ENCODE results near the gene RPS23. TPM values are rescaled to one million over a fixed set of nuclear protein-coding genes. Genes with fewer than 3 reads are reported as not detected.

RPS23 gene
- 1,454 TPM for total RNA-seq

- intact Hi-C loops (cut with DNase I) = no loop called here
- DNase-seq (ENCODE audit: low spot score) (peak; percentile 93), ATAC-seq (peak; percentile 98)
Measured at GRCh38 chr5:82277987-82278710, at the start of gene RPS23. TSS of gene RPS23 (minus strand) at chr5:82278354. CDS start at chr5:82278323, 31 bp downstream.

- DNase-seq (ENCODE audit: low spot score) (no peak), ATAC-seq (no peak)
- intact Hi-C loops (cut with DNase I) = no loop called here
Measured at GRCh38 chr5:82327941-82328340, 49.8 kb upstream of the RPS23 start.

- DNase-seq (ENCODE audit: low spot score) = no peak
- ATAC-seq = no peak
- intact Hi-C loops (cut with DNase I) = no loop called here
Measured at GRCh38 chr5:82325996-82326395, 47.8 kb upstream of the RPS23 start.

GRCh38 chr5:82325155-82325554 lies 47.0 kb upstream of the RPS23 start:
- ATAC-seq (no peak), DNase-seq (ENCODE audit: low spot score) (no peak)
- intact Hi-C loops (cut with DNase I) = no loop called here

GRCh38 chr5:82320966-82321365 lies 42.8 kb upstream of the RPS23 start:
- no peak for DNase-seq (ENCODE audit: low spot score)
- intact Hi-C loops (cut with DNase I) = no loop called here
- ATAC-seq = no peak

- intact Hi-C loops (cut with DNase I) = no loop called here
- DNase-seq (ENCODE audit: low spot score) (no peak), ATAC-seq (no peak)
Measured at GRCh38 chr5:82319651-82320376, 41.7 kb upstream of the RPS23 start.

- ATAC-seq (no peak), DNase-seq (ENCODE audit: low spot score) (no peak)
- intact Hi-C loops (cut with DNase I) = no loop called here
Measured at GRCh38 chr5:82319192-82319591, 41.0 kb upstream of the RPS23 start.

GRCh38 chr5:82314964-82315758 lies 37.0 kb upstream of the RPS23 start:
- no peak for DNase-seq (ENCODE audit: low spot score)
- no peak for ATAC-seq
- intact Hi-C loops (cut with DNase I) = no loop called here

- intact Hi-C loops (cut with DNase I) = no loop called here
- DNase-seq (ENCODE audit: low spot score) (no peak), ATAC-seq (no peak)
Measured at GRCh38 chr5:82313016-82313415, 34.9 kb upstream of the RPS23 start.

- intact Hi-C loops (cut with DNase I) = no loop called here
- peak; percentile 82 for DNase-seq (ENCODE audit: low spot score)
- ATAC-seq = peak; percentile 86
Measured at GRCh38 chr5:82312373-82312856, 34.3 kb upstream of the RPS23 start.

- DNase-seq (ENCODE audit: low spot score) (no peak), ATAC-seq (no peak)
- intact Hi-C loops (cut with DNase I) = no loop called here
Measured at GRCh38 chr5:82309091-82309531, 31.0 kb upstream of the RPS23 start.

- ATAC-seq (no peak), DNase-seq (ENCODE audit: low spot score) (no peak)
- intact Hi-C loops (cut with DNase I) = no loop called here
Measured at GRCh38 chr5:82308416-82308815, 30.3 kb upstream of the RPS23 start.

GRCh38 chr5:82307451-82307850 lies 29.3 kb upstream of the RPS23 start:
- intact Hi-C loops (cut with DNase I) = no loop called here
- DNase-seq (ENCODE audit: low spot score) (no peak), ATAC-seq (no peak)

GRCh38 chr5:82306151-82306550 lies 28.0 kb upstream of the RPS23 start:
- intact Hi-C loops (cut with DNase I) = no loop called here

GRCh38 chr5:82301190-82301589 lies 23.0 kb upstream of the RPS23 start:
- no peak for DNase-seq (ENCODE audit: low spot score)
- ATAC-seq = no peak
- intact Hi-C loops (cut with DNase I) = no loop called here

More at GRCh38 chr5:82306151-82306550, 28.0 kb upstream of the RPS23 start:
- DNase-seq (ENCODE audit: low spot score) (no peak), ATAC-seq (no peak)

- DNase-seq (ENCODE audit: low spot score) (no peak), ATAC-seq (no peak)
- intact Hi-C loops (cut with DNase I) = no loop called here
Measured at GRCh38 chr5:82298668-82299067, 20.5 kb upstream of the RPS23 start.

GRCh38 chr5:82297711-82298110 lies 19.6 kb upstream of the RPS23 start:
- DNase-seq (ENCODE audit: low spot score) (no peak), ATAC-seq (no peak)
- intact Hi-C loops (cut with DNase I) = no loop called here

GRCh38 chr5:82296929-82297328 lies 18.8 kb upstream of the RPS23 start:
- intact Hi-C loops (cut with DNase I) = no loop called here
- DNase-seq (ENCODE audit: low spot score) = no peak
- ATAC-seq = no peak

GRCh38 chr5:82295959-82296531 lies 17.9 kb upstream of the RPS23 start:
- no peak for ATAC-seq
- DNase-seq (ENCODE audit: low spot score) = no peak
- intact Hi-C loops (cut with DNase I) = no loop called here
